Suprapubic skin (tissue), 3 donors: Measurements from ENCODE around the gene IL6.

ENCODE experiments used
- EP300 ChIP-seq: sonication (generic); formaldehyde crosslinking; IDR thresholded peaks from one replicate; pipeline ENCODE4 v1.6.1; 2017; ENCODE audit warnings: antibody characterized with exemption
- POLR2A ChIP-seq, 2 donors: fragments of 450-650 bp; IDR thresholded peaks; one replicate each; pipeline ENCODE4 v1.6.1; 2017; ENCODE audit warnings: antibody characterized with exemption in 2 of 2, mild to moderate bottlenecking in 2 of 2, moderate library complexity in 2 of 2
- TF ChIP-seq, protein P1 (sequence below), 2 donors: fragments of 200-600 bp in 1 of 2; fragments of 450-650 bp in 1 of 2; sonication (generic) in 1 of 2; IDR thresholded peaks; one replicate each; pipeline ENCODE4 v1.5.1; 2016 to 2019; ENCODE audit warnings: antibody characterized with exemption in 2 of 2, mild to moderate bottlenecking in 1 of 2, moderate library complexity in 1 of 2

GRCh38 chr7:22771872-22772228 is 44.9 kb downstream of the IL6 start:
- TF ChIP-seq EP300 (no peak), POLR2A (IDR thresholded peaks at IDR 0.05) (no peak)
- TF ChIP-seq, protein P1, sequence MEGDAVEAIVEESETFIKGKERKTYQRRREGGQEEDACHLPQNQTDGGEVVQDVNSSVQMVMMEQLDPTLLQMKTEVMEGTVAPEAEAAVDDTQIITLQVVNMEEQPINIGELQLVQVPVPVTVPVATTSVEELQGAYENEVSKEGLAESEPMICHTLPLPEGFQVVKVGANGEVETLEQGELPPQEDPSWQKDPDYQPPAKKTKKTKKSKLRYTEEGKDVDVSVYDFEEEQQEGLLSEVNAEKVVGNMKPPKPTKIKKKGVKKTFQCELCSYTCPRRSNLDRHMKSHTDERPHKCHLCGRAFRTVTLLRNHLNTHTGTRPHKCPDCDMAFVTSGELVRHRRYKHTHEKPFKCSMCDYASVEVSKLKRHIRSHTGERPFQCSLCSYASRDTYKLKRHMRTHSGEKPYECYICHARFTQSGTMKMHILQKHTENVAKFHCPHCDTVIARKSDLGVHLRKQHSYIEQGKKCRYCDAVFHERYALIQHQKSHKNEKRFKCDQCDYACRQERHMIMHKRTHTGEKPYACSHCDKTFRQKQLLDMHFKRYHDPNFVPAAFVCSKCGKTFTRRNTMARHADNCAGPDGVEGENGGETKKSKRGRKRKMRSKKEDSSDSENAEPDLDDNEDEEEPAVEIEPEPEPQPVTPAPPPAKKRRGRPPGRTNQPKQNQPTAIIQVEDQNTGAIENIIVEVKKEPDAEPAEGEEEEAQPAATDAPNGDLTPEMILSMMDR (IDR thresholded peaks at IDR 0.05), result no peak
